Measurements from ENCODE around the gene BTNL9. TPM values are rescaled to one million over a fixed set of nuclear protein-coding genes. Genes with fewer than 3 reads are reported as not detected.
"Not testable (repeated sequence)": the region's sequence is repeated elsewhere in the genome, so short reads cannot be mapped to it uniquely, and the experiment has no call there.

The BTNL9 gene
- total RNA-seq, 1 donor from 2014 or later = 38.5 TPM

- intact Hi-C loops (cut with micrococcal nuclease) = no loop called here
- H3K9me3 ChIP-seq (replicated peaks) = peaks cover 4% of the 10 kb centered on the region
- H3K4me1 ChIP-seq = no peaks in the 10 kb centered on the region
- H3K27me3 ChIP-seq (ENCODE audit: low read depth) = peaks cover 34% of the 10 kb centered on the region
- no peak overlapping the region for H3K4me3 ChIP-seq
- no peaks in the 10 kb centered on the region for H3K36me3 ChIP-seq
- DNase-seq = no peak
- no peak overlapping the region for H3K27ac ChIP-seq (replicated peaks)
- TF ChIP-seq CTCF (IDR thresholded peaks at IDR 0.05; ENCODE audit: borderline replicate concordance) = no peak
Observed at GRCh38 chr5:181092428-181092827, 52.4 kb downstream of the BTNL9 start.

DNA sequence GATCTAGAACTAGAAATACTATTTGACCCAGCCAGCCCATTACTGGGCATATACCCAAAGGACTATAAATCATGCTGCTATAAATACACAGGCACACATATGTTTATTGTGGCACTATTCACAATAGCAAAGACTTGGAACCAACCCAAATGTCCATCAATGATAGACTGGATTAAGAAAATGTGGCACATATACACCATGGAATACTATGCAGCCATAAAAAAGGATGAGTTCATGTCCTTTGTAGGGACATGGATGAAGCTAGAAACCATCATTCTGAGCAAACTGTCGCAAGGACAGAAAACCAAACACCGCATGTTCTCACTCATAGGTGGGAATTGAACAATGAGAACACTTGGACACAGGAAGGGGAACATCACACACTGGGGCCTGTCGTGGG lies 55.1 kb downstream of the BTNL9 start:
- H3K4me3 ChIP-seq; H3K9me3 ChIP-seq (replicated peaks); H3K36me3 ChIP-seq; intact Hi-C loops (cut with micrococcal nuclease); H3K4me1 ChIP-seq; DNase-seq; H3K27ac ChIP-seq (replicated peaks): not testable (repeated sequence)
- peaks cover 50% of the 10 kb centered on the region for H3K27me3 ChIP-seq (ENCODE audit: low read depth)

GRCh38 chr5:181096721-181097382 lies 56.8 kb downstream of the BTNL9 start:
- intact Hi-C loops (cut with micrococcal nuclease); H3K4me1 ChIP-seq; H3K36me3 ChIP-seq; H3K9me3 ChIP-seq (replicated peaks); DNase-seq; H3K4me3 ChIP-seq; H3K27ac ChIP-seq (replicated peaks): not testable (repeated sequence)
- H3K27me3 ChIP-seq (ENCODE audit: low read depth) = peaks cover 55% of the 10 kb centered on the region

DNA sequence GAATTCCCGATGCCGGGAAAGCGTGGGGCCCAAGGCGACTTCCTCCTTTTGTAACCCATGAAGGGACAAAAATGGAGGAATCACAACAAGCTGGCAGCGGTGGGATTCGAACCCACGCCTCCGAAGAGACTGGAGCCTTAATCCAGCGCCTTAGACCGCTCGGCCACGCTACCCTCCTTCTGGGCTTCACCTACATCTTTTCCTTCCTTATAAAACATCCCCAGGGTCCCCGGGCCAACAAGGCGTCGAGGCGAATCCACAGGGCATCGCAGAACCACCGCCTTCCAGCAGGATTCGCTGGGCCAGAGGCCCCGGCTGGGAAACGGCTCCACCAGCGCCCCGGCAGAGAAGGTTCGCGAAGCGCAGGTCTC lies 57.3 kb downstream of the BTNL9 start:
- H3K9me3 ChIP-seq (replicated peaks); intact Hi-C loops (cut with micrococcal nuclease); H3K4me3 ChIP-seq; H3K4me1 ChIP-seq; H3K36me3 ChIP-seq; DNase-seq; H3K27ac ChIP-seq (replicated peaks): not testable (repeated sequence)
- peaks cover 51% of the 10 kb centered on the region for H3K27me3 ChIP-seq (ENCODE audit: low read depth)

DNA sequence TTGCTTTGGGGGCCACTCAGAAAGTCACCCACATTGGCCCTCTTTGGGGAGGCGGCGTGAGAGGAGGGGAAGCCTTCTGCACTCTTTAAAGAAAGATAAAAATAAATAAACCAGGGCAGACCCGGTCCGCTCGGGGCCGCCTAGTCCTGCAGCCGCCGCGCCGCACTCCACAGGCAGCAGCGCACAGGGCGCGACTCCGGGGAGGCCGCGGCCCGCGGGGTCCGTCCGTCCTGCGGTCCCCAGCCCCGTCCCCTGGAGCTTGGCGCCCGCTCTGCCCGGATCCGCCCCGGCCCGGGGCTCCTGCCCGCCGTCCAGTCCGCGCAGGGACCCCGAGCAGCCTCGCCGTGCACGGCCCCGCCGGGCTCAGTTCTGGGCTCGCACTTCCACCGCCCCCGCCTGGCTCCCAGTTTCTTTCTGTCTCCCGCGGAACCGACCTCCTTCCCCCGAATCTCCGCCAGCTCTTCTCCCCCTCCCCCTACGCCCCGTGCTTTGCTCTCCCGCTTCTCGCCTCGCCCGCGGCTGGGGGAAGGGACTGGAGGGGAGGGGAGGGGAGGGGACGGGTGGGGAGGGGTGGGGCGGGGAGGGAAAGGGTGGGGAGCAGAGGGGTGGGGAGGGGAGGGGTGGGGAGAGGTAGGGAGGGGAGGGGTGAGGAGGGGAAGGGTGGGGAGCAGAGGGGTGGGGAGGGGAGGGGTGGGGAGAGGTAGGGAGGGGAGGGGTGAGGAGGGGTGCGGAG lies 57.9 kb downstream of the BTNL9 start:
- H3K27ac ChIP-seq (replicated peaks); H3K9me3 ChIP-seq (replicated peaks); H3K4me1 ChIP-seq; H3K4me3 ChIP-seq; H3K36me3 ChIP-seq; intact Hi-C loops (cut with micrococcal nuclease); DNase-seq: not testable (repeated sequence)
- H3K27me3 ChIP-seq (ENCODE audit: low read depth) = peaks cover 45% of the 10 kb centered on the region

DNA sequence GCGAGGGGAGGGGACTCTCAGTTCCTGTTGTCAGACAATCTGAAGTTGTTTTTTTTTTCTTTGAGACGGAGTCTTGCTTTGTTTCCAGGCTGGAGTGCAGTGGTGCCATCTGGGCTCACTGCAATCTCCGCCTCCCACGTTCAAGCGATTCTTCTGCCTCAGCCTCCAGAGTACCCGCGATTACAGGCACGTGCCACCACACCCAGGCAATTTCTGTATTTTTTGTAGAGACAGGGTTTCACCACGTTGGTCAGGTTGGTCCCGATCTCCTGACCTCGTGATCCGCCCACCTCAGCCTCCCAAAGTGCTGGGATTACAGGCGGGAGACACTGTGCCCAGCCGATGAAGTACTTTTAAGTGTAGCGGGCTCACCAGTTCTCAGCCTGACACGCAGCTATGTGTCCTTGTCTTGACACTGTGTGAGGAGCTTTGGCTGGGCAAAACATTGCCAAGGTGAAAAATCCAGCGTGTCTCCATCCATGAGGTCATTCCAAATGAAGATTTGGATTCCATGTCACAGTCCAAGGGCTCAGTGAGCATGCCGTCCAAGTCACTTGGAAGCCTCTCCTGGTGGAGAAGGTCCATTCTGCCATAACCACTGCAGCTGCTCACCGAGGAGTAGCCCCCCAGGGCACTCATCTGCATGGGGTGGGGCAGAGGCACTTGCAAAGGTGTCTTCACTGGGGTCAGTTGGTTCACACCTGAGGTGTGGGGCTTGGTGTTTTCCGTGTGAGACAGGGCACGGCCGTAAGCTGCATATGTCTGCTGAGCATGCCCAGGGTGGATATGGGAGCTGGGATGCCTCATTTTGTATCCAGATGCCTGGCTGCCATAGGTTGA lies 58.9 kb downstream of the BTNL9 start:
- Histone ChIP-seq H3K4me3 (no peak overlapping the region), H3K4me1 (peaks cover 9% of the 10 kb centered on the region), H3K9me3 (replicated peaks) (no peaks in the 10 kb centered on the region), H3K27ac (replicated peaks) (no peak overlapping the region), H3K27me3 (ENCODE audit: low read depth) (peaks cover 38% of the 10 kb centered on the region), H3K36me3 (no peaks in the 10 kb centered on the region)
- intact Hi-C loops (cut with micrococcal nuclease) = no loop called here
- DNase-seq = no peak
- TF ChIP-seq CTCF (IDR thresholded peaks at IDR 0.05; ENCODE audit: borderline replicate concordance) = no peak

GRCh38 chr5:181099602-181100086 lies 59.6 kb downstream of the BTNL9 start:
- no peaks in the 10 kb centered on the region for H3K9me3 ChIP-seq (replicated peaks)
- H3K36me3 ChIP-seq = no peaks in the 10 kb centered on the region
- H3K27me3 ChIP-seq (ENCODE audit: low read depth) = peaks cover 39% of the 10 kb centered on the region
- no peak for DNase-seq
- H3K27ac ChIP-seq (replicated peaks) = no peak overlapping the region
- intact Hi-C loops (cut with micrococcal nuclease) = no loop called here
- H3K4me3 ChIP-seq = no peak overlapping the region
- H3K4me1 ChIP-seq = peaks cover 9% of the 10 kb centered on the region
- no peak for TF ChIP-seq CTCF (IDR thresholded peaks at IDR 0.05; ENCODE audit: borderline replicate concordance)

All from left ventricle myocardium inferior (tissue), 1 donor.